ENCODE data around the gene LIAS. TPM values are rescaled to one million over a fixed set of nuclear protein-coding genes. Genes with fewer than 3 reads are reported as not detected.
"Not testable (repeated sequence)": the region's sequence is repeated elsewhere in the genome, so short reads cannot be mapped to it uniquely, and the experiment has no call there.

The LIAS gene
- total RNA-seq, 1 experiment from 2014 or later = 15.0 TPM

GRCh38 chr4:39497909-39498726, 39.3 kb downstream of the LIAS start:
- no peak for DNase-seq (ENCODE audit: low read depth)

- no peak for DNase-seq (ENCODE audit: low read depth)
Observed at GRCh38 chr4:39498727-39499020, 39.8 kb downstream of the LIAS start.

- DNase-seq (ENCODE audit: low read depth) = peak; percentile 85
Observed at GRCh38 chr4:39502019-39502663, 43.3 kb downstream of the LIAS start.

- peak; percentile 14 for DNase-seq (ENCODE audit: low read depth)
Observed at GRCh38 chr4:39502664-39503035, 43.8 kb downstream of the LIAS start.

- DNase-seq (ENCODE audit: low read depth) = no peak
Observed at GRCh38 chr4:39504538-39504937, 45.7 kb downstream of the LIAS start.

GRCh38 chr4:39505581-39505980, 46.7 kb downstream of the LIAS start:
- DNase-seq (ENCODE audit: low read depth) = no peak

GRCh38 chr4:39510348-39510929, 51.6 kb downstream of the LIAS start:
- no peak for DNase-seq (ENCODE audit: low read depth)

GRCh38 chr4:39514266-39514665, 55.4 kb downstream of the LIAS start:
- not testable (repeated sequence) for DNase-seq (ENCODE audit: low read depth)

GRCh38 chr4:39514888-39515401, 56.1 kb downstream of the LIAS start:
- peak; percentile 46 for DNase-seq (ENCODE audit: low read depth)

GRCh38 chr4:39515669-39516401, 57.0 kb downstream of the LIAS start:
- not testable (repeated sequence) for DNase-seq (ENCODE audit: low read depth)

GRCh38 chr4:39516407-39516966, 57.6 kb downstream of the LIAS start:
- DNase-seq (ENCODE audit: low read depth) = no peak

GRCh38 chr4:39518484-39518883, 59.6 kb downstream of the LIAS start:
- no peak for DNase-seq (ENCODE audit: low read depth)

- peak; percentile 38 for DNase-seq (ENCODE audit: low read depth)
Observed at GRCh38 chr4:39521253-39521919, 62.5 kb downstream of the LIAS start.

- no peak for DNase-seq (ENCODE audit: low read depth)
Observed at GRCh38 chr4:39522068-39522467, 63.2 kb downstream of the LIAS start.

GRCh38 chr4:39524161-39524957, 65.5 kb downstream of the LIAS start:
- DNase-seq (ENCODE audit: low read depth) = no peak

GRCh38 chr4:39525822-39526690, 67.2 kb downstream of the LIAS start:
- no peak for DNase-seq (ENCODE audit: low read depth)

GRCh38 chr4:39526765-39527295, 68.0 kb downstream of the LIAS start:
- no peak for DNase-seq (ENCODE audit: low read depth)

- DNase-seq (ENCODE audit: low read depth) = peak; percentile 97
Observed at GRCh38 chr4:39527296-39528060, 68.6 kb downstream of the LIAS start, which contains the start of gene UGDH. UGDH (minus strand) TSS chr4:39527439; CDS start chr4:39521512, 5,927 bp downstream.

Data from LHCN-M2 (cell line).